ENCODE results near the gene ZHX3.

GRCh38 chr20:41161886-41162285, 155.6 kb downstream of the ZHX3 start:
- TF ChIP-seq, protein P1, sequence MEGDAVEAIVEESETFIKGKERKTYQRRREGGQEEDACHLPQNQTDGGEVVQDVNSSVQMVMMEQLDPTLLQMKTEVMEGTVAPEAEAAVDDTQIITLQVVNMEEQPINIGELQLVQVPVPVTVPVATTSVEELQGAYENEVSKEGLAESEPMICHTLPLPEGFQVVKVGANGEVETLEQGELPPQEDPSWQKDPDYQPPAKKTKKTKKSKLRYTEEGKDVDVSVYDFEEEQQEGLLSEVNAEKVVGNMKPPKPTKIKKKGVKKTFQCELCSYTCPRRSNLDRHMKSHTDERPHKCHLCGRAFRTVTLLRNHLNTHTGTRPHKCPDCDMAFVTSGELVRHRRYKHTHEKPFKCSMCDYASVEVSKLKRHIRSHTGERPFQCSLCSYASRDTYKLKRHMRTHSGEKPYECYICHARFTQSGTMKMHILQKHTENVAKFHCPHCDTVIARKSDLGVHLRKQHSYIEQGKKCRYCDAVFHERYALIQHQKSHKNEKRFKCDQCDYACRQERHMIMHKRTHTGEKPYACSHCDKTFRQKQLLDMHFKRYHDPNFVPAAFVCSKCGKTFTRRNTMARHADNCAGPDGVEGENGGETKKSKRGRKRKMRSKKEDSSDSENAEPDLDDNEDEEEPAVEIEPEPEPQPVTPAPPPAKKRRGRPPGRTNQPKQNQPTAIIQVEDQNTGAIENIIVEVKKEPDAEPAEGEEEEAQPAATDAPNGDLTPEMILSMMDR (IDR thresholded peaks at IDR 0.05; ENCODE audit: insufficient read depth, low read length): no peak
- TF ChIP-seq, protein P2, sequence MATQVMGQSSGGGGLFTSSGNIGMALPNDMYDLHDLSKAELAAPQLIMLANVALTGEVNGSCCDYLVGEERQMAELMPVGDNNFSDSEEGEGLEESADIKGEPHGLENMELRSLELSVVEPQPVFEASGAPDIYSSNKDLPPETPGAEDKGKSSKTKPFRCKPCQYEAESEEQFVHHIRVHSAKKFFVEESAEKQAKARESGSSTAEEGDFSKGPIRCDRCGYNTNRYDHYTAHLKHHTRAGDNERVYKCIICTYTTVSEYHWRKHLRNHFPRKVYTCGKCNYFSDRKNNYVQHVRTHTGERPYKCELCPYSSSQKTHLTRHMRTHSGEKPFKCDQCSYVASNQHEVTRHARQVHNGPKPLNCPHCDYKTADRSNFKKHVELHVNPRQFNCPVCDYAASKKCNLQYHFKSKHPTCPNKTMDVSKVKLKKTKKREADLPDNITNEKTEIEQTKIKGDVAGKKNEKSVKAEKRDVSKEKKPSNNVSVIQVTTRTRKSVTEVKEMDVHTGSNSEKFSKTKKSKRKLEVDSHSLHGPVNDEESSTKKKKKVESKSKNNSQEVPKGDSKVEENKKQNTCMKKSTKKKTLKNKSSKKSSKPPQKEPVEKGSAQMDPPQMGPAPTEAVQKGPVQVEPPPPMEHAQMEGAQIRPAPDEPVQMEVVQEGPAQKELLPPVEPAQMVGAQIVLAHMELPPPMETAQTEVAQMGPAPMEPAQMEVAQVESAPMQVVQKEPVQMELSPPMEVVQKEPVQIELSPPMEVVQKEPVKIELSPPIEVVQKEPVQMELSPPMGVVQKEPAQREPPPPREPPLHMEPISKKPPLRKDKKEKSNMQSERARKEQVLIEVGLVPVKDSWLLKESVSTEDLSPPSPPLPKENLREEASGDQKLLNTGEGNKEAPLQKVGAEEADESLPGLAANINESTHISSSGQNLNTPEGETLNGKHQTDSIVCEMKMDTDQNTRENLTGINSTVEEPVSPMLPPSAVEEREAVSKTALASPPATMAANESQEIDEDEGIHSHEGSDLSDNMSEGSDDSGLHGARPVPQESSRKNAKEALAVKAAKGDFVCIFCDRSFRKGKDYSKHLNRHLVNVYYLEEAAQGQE (IDR thresholded peaks at IDR 0.05; ENCODE audit: insufficient replicate concordance, low read depth): no peak
- TF ChIP-seq POLR2AphosphoS5 (IDR thresholded peaks at IDR 0.05; ENCODE audit: low read depth): no peak
- no peak for TF ChIP-seq SPI1 (IDR thresholded peaks at IDR 0.05; ENCODE audit: borderline replicate concordance, low read depth)
